Ovary (tissue), 9 donors: Measurements from ENCODE around the gene BLACAT1. TPM values are rescaled to one million over a fixed set of nuclear protein-coding genes. Genes with fewer than 3 reads are reported as not detected.

ENCODE experiments used
- DNase-seq, 5 donors: peaks; one replicate each; pipeline ENCODE4 v3.0.0-alpha.2; 2019 to 2020
- H3K27ac ChIP-seq, 2 donors: fragments of 200-600 bp; one replicate each; pipeline versions ENCODE4 v1.5.1 to v1.8.0; 2019 to 2022
- H3K27me3 ChIP-seq: fragments of 200-600 bp; one replicate; pipeline ENCODE4 v1.8.0; 2022
- H3K36me3 ChIP-seq: fragments of 200-600 bp; sonication (generic); one replicate; pipeline ENCODE4 v1.5.1; 2019
- H3K4me1 ChIP-seq: one replicate; pipeline ENCODE4 v1.8.1; 2013; ENCODE audit warnings: mild to moderate bottlenecking, moderate library complexity; ENCODE audit not compliant: insufficient read depth
- H3K4me3 ChIP-seq: fragments of 200-600 bp; sonication (generic); one replicate; pipeline ENCODE4 v1.5.1; 2017
- H3K9me3 ChIP-seq, 2 donors: fragments of 200-600 bp in 1 of 2; sonication (generic) in 1 of 2; one replicate each; pipeline versions ENCODE4 v1.5.1 to v1.8.1; 2013 to 2019; ENCODE audit warnings: mild to moderate bottlenecking in 1 of 2, moderate library complexity in 1 of 2
- EP300 ChIP-seq: sonication (generic); formaldehyde crosslinking; IDR thresholded peaks from one replicate; pipeline ENCODE4 v1.6.1; 2017; ENCODE audit warnings: antibody characterized with exemption
- POLR2A ChIP-seq: fragments of 450-650 bp; IDR thresholded peaks from one replicate; pipeline ENCODE4 v1.6.1; 2017; ENCODE audit warnings: antibody characterized with exemption, mild to moderate bottlenecking, moderate library complexity
- whole genome bisulfite sequencing, 3 donors: extraction: QIAGEN DNeasy Blood & Tissue Kit in 1 of 3; methylation state at CpG; one replicate each; pipeline versions ENCODE4 v1.1.5 to v1.1.7; 2013 to 2017; 5-methylcytosine and 5-hydroxymethylcytosine counted together
- intact Hi-C, 4 donors: fragments of 100-400 bp; cut with DNase I; formaldehyde crosslinking; loops; one replicate each; pipeline versions ENCODE4 v1.11.0 to v1.15.1; 2022 to 2023
- polyA plus RNA-seq, 2 donors: library from polyadenylated mRNA; stranded (reverse); fragments of 200-250 nt in 1 of 2; fragments of 350-450 nt in 1 of 2; fragmentation: Illumina TruSeq in 1 of 2; extraction: RNeasy Lipid Tissue Mini Kit (QIAGEN cat#74804) in 1 of 2; gene quantifications; one replicate each; pipeline ENCODE4 v1.2.3, GENCODE V29; 2013 to 2014
- total RNA-seq, 7 donors: library from RNA; depleted of rRNA in 2 of 7; stranded (reverse); fragments of >200 nt in 2 of 7; fragmentation: NEBNext Ultra II Directional in 3 of 7; extraction: Animal tissue kit (Norgen Biotek cat#: 25700) in 3 of 7; gene quantifications; one replicate each; pipeline versions ENCODE4 v1.1.0 to v1.2.4, GENCODE V29; 2016 to 2023
- TF ChIP-seq, protein P1 (sequence below), 3 donors: fragments of 450-650 bp in 2 of 3; fragments of 200-600 bp in 1 of 3; IDR thresholded peaks; one replicate each; pipeline versions ENCODE4 v1.5.1 to v1.8.0; 2016 to 2022; ENCODE audit warnings: antibody characterized with exemption in 3 of 3, mild to moderate bottlenecking in 1 of 3
- donor health status: DM: no; HTN: no; CAD: no; lungs with moderate emphysema.
- donor health status: DM: no; HTN: no; CAD: no.
- donor health status: Bipolar disorder and iron deficiency.
- donor health status: DM: yes; HTN: yes; CAD: no.
- donor health status: DM: no; HTN: no; CAD: no.
- donor health status: DM: yes; HTN: yes; CAD: no.

Gene BLACAT1
- total and polyA plus RNA-seq, 9 donors, result 0.08 to 2.1 (median 0.51) TPM

DNA sequence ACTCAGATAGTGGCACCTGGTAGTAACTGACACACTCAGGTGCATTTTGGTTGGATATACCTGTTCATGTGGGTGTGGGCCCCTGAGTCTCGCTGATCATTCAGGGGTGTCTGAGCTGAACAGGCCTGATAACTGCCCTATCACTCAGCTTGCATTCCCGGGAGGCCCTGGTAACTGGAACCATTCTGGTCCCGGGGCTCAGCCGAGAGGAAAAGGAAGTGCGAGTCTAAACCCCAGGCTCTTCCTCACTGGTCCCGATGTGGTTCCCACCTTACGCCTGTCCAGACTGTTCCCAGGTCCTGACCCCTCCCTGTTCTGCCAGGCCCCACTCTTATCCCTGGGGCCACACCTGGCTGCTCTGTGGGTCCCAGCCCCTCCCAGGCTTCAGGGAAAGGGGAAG is 36.9 kb upstream of the BLACAT1 start:
- intact Hi-C loops, result no loop called here
- TF ChIP-seq EP300 (no peak), POLR2A (no peak)
- TF ChIP-seq, protein P1, sequence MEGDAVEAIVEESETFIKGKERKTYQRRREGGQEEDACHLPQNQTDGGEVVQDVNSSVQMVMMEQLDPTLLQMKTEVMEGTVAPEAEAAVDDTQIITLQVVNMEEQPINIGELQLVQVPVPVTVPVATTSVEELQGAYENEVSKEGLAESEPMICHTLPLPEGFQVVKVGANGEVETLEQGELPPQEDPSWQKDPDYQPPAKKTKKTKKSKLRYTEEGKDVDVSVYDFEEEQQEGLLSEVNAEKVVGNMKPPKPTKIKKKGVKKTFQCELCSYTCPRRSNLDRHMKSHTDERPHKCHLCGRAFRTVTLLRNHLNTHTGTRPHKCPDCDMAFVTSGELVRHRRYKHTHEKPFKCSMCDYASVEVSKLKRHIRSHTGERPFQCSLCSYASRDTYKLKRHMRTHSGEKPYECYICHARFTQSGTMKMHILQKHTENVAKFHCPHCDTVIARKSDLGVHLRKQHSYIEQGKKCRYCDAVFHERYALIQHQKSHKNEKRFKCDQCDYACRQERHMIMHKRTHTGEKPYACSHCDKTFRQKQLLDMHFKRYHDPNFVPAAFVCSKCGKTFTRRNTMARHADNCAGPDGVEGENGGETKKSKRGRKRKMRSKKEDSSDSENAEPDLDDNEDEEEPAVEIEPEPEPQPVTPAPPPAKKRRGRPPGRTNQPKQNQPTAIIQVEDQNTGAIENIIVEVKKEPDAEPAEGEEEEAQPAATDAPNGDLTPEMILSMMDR (IDR thresholded peaks at IDR 0.05), result no peak
- H3K36me3 ChIP-seq, result no peaks in the 10 kb centered on the region
- H3K9me3 ChIP-seq, result no peaks in the 10 kb centered on the region
- H3K27me3 ChIP-seq, result no peaks in the 10 kb centered on the region
- DNase-seq, result no peak
- peak overlapping the region in 1 of 2 donors; percentile 46 for H3K27ac ChIP-seq
- 50 to 56% (median 55%) methylated on average over 7 of the region's 7 CpGs for WGBS, 3 donors
- no peak overlapping the region for H3K4me3 ChIP-seq
- peaks cover 17% of the 10 kb centered on the region for H3K4me1 ChIP-seq

DNA sequence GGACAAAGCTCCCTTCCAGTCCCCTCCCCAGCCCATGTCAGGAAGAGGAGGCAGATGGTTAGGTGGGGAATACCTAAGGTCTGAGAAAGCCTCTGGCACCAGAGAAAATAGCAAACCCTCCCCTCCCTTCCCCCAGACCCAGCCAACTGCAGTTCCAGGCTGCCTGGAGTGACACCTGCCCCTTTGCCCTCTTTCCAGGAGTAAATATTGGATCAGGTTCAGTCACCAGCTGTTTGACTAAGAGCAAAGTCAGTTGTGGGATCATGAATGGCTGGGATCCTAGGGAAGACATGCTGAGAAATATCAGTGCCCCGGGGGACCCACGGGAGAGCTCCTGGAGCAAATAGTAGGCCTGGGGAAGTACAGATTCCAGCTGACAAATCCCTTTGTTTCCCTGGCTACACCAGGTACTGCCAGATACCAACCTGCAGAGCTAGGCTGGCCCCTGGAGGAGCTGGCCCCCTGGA is 36.4 kb upstream of the BLACAT1 start:
- DNase-seq, result no peak
- Histone ChIP-seq H3K27ac (no peak overlapping the region), H3K9me3 (no peaks in the 10 kb centered on the region), H3K4me1 (peaks cover 17% of the 10 kb centered on the region), H3K36me3 (no peaks in the 10 kb centered on the region), H3K4me3 (no peak overlapping the region), H3K27me3 (no peaks in the 10 kb centered on the region)
- TF ChIP-seq, protein P1 (IDR thresholded peaks at IDR 0.05), result no peak
- no peak for TF ChIP-seq POLR2A
- no peak for TF ChIP-seq EP300
- 20 to 48% (median 28%) methylated on average over 2 of the region's 2 CpGs for WGBS, 3 donors
- intact Hi-C loops, result no loop called here

DNA sequence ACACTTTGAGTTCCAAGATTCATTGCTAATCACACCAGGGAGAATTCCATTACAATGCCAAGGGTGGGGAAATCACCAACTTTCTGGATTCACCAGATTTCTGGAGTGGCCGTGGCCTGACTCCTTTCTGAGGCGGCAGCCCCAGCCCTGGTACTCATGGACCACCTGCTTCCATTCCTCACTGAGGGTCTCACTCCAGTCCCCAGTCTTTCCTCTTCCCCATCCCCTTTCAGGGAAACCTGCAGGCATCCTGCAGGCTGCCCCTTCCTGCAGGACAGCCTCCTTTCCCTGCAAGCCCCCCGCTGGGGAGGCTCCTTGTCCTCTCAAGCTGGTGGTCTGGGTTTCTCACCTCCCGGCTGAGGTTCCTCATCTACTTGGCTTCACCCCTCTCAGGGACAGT is 35.9 kb upstream of the BLACAT1 start:
- 48 to 66% (median 51%) methylated on average over 3 to 4 of the region's 4 CpGs for WGBS, 3 donors
- TF ChIP-seq, protein P1 (IDR thresholded peaks at IDR 0.05), result no peak
- TF ChIP-seq EP300 (no peak), POLR2A (no peak)
- Histone ChIP-seq H3K9me3 (no peaks in the 10 kb centered on the region), H3K27ac (no peak overlapping the region), H3K36me3 (no peaks in the 10 kb centered on the region), H3K4me3 (no peak overlapping the region), H3K4me1 (peaks cover 17% of the 10 kb centered on the region), H3K27me3 (no peaks in the 10 kb centered on the region)
- intact Hi-C loops, result no loop called here
- DNase-seq, result no peak

DNA sequence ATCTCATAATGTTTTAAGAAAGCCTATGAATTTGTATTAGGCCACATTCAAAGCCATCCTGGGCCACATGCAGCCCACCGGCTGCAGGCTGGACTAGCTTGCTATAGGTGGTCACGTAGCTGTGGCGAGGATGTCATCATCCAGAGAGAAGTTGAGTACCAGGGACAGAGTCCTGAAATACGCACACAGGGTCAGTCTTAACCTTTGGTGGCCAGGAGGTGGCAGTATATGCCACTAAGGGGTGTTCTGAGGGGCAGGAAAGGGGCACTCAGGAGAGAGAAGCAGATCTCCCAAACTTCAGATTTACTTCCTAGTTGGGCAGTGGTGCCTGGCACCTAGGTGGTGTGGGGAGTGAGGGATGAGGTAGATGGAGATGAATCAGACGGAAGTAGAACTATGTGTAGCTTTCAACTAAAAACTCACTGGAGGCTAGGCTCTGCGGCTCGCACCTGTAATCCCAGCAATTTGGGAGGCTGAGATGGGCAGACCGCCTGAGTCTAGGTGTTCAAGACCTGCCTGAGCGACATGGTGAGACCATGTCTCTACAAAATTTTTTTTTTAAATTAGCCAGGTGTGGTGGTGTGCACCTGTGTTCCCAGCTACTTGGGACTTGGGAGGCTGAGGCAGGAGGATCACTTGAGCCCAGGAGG is 32.4 kb upstream of the BLACAT1 start:
- Histone ChIP-seq H3K36me3 (no peaks in the 10 kb centered on the region), H3K4me3 (no peak overlapping the region), H3K27me3 (no peaks in the 10 kb centered on the region), H3K9me3 (no peaks in the 10 kb centered on the region), H3K4me1 (peaks cover 11% of the 10 kb centered on the region), H3K27ac (no peak overlapping the region)
- WGBS, 3 donors, result 41 to 49% (median 46%) methylated on average over 9 of the region's 9 CpGs
- intact Hi-C loops, result loop anchor here (2.0 to 10.0 kb wide), 6 partner anchors 34 to 213 kb away; partner anchors contain the start of gene KLHDC8A (in 1 of the 4)
- TF ChIP-seq POLR2A (no peak), EP300 (no peak)
- TF ChIP-seq, protein P1 (IDR thresholded peaks at IDR 0.05), result peak; percentile 54 to 80 (median 71)
- peak; percentile 52 to 63 (median 61) for DNase-seq
